Measurements from ENCODE around the gene TBC1D22A.

TBC1D22A gene

DNA sequence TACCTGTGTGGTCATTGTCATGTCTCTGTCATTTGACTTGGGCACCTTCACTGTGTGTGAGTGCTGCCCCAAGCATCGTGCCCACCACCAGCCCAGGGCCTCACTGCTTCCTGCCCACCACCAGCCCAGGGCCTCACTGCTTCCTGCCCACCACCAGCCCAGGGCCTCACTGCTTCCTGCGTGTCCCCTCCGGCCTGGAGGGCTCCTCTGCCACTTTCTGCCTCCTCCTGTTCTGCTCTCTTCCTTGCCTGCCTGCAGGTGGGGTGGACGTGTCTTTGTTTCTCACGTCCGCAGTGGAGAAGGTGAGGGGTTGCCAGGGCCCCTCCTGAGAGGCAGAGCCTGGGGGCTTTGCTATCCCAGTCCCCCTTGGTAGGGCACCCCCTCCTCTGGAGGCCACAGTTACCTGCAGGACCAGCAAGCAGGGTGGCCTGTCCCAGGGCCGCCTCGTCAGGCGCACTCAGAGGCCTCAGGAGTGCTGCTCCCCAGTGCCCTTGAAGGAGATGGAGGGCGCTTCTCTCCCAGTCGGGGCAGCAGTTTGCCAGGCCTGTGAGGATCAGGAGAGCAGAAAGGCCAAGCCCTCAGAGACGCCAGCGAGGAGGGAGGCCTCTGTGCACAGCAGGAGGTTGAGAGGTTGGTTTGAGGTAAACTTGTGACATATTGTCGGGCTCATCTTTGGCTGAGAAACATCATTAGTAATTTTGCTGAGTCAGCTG lies 290.7 kb downstream of the TBC1D22A start:
- DNase-seq, result no peak

DNA sequence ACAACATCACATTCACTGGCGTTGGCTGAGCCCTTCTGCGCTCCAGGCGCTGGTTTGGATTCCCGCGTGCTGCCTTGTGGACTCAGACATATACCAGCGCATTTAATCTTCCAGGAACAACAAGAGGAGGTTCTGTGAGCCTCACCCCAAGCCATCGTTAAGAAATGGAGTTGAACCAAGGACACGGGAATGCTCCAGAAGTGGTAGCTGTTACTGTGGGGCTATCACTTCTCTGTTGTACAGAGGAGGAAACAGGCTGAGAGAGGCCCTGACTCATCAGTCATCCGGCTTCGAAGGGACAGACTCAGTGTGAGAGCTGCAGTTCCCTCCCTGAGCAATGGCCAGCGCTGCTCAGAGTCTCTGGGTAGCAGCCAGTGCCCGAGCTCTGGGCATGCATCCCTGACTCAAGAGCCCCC lies 291.3 kb downstream of the TBC1D22A start:
- DNase-seq, result no peak

GRCh38 chr22:47054231-47055072 lies 292.0 kb downstream of the TBC1D22A start:
- no peak for DNase-seq

DNA sequence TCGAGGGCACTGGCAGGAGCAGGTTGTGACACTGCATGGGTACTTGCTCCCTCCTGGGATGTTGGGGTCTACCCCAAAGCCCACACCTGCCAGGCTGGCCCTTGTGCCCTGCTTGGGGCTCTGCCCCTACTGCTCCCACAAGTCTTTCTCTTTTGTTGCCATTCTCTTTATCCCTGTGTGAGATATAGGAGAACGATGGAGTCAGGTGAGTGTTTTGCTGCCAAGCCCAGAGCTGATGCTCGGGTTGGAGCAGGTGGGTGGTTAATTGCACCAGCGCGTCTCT lies 292.6 kb downstream of the TBC1D22A start:
- no peak for DNase-seq

- DNase-seq, result no peak
These were observed 293.0 kb downstream of the TBC1D22A start for GRCh38 chr22:47055461-47055860.

- DNase-seq, result no peak
These were observed 293.5 kb downstream of the TBC1D22A start for GRCh38 chr22:47055921-47056320.

DNA sequence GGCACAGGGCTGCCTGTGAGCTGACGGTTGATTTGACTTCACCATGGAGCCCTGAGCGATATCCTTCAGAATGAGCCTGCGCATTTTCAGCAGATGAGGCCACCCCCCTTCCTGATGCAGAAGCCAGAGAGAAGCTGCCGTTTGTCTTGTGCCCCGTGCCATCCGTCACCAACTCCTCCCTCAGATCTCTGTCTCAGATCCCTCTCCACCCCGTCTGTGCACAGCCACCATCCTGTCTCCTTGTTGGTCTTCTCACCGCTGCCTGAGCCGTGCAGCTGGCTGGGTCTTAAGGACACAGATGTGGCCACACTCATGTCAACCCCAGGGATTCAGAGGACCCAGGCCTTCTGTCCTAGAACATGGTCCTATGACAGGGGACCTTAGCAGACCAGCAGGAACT lies 293.9 kb downstream of the TBC1D22A start:
- no peak for DNase-seq

- DNase-seq, result no peak
These were observed 294.5 kb downstream of the TBC1D22A start for GRCh38 chr22:47056776-47057470.

GRCh38 chr22:47057916-47058585 lies 295.6 kb downstream of the TBC1D22A start:
- DNase-seq, result no peak

DNA sequence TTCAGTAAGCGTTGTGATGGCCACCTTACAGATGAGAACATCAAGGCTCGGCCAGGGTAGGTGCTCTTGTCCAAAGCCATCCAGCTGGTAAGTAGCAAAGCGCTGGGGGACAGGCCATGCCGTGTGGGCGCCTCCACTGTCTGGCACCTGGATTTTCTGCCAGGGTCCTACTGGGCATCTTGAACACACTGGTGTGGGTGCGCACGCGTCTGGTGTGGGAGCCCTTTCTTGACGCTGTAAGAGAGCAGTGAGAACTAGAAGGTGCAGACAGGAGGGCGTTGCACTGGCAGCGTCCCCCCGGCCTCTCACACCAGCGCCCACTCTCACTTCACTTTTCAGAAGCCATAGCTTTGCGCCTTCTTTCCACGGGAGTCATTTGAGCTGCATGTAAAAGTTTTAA lies 296.6 kb downstream of the TBC1D22A start:
- DNase-seq, result no peak

- no peak for DNase-seq
These were observed 297.3 kb downstream of the TBC1D22A start for GRCh38 chr22:47059701-47060161.

GRCh38 chr22:47060718-47061117 lies 298.3 kb downstream of the TBC1D22A start:
- DNase-seq, result no peak

DNA sequence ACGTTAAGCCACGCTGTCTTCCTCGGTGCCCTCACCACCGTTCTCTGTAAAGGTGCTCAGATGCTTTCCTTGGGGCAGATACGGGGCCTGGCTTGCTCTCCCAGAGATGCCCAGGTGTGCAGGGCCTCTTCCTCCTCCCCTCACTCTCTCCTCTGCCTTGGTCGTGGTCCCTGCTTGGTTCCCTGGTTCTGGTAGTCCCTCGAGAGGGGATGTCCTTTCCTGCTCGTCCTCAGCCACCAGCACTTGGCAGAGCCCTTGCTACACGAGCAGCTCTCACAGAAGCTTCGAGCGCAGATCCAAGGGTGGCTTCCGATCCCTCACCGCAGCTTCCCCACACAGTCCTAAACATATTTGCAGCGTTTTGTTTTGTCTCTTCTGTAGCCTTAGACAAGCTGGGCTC lies 298.8 kb downstream of the TBC1D22A start:
- DNase-seq, result no peak

DNA sequence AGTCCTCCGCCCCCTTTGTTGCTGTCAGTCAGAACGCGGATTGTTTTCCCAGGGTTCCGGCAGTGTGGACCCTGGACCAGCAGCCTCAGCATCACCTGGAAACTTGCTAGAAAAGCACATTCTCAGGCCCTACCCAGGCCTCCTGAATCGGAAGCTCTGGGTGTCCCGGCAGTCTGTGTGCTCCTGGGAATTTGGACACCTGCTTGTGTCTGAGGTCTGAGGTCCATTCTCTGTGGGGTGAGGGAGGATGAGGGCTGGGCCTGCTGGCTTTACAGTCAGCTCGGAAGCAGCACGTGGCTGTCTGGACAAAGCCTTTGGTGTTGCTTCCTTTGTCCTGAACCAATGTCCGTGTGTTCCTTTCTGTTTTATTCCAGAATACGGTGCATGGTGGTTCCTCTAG lies 299.7 kb downstream of the TBC1D22A start:
- DNase-seq, result no peak

DNA sequence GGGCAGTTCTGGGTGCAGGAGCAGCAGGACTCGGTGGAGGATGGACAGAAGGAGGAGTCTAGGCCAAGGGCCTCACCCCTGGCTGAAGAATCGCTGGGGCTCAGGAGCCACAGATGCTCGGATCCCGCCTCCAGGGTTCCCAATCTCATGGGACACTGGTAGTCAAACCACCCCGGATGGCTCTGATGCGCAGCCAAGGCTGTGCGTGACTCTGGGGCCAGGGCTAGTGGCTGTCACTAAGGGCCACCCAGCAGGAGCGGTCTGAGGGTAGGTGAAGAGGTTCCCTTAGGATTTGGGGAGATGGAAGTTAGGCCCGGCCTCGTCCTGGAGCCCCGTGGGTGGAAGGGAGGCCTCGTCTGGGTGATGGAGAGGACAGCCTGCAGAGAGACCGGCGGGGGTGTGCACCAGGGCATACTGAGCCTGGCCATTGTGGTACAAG lies 300.6 kb downstream of the TBC1D22A start:
- no peak for DNase-seq

- no peak for DNase-seq
These were observed 301.2 kb downstream of the TBC1D22A start for GRCh38 chr22:47063606-47064005.

DNA sequence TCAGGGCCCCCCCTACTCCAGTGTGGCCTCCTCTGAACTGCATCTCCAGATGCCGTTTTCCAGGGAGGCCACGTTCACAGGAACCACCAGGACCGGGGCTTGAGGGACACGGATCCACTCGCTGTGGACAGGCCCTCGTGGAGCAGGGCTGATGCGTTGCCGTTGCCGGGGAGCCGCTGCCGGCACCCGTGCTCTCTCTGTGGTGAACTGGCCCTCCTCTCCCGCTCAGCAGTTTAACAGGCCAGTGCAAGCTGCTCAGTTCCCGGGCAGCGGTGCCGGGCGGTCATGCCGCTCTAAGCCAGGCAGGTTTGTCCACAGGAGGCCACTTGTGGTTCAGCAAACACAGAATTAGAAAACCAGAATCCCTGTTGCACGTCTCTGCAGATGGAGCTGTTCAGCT lies 301.6 kb downstream of the TBC1D22A start:
- no peak for DNase-seq

DNA sequence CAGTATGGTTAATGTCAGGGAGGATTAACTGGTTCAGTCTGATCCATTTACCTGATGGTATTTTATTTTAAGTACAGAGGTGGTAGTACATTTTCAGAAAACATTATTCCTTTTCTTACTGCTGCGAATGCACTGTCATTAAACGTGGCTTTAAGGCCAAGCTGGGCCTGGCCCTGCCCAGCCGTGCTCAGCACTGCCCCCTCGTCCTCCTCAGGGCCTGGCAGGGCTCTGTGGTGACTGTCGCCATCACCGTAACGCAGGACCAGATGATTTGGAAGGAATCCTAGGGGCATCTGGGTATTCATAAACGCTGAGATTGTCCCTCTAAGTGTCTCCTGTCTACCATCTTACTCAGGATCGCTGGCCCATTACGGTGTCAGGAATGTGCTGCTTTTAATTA lies 302.0 kb downstream of the TBC1D22A start:
- DNase-seq, result no peak

- DNase-seq, result no peak
These were observed 303.5 kb downstream of the TBC1D22A start for GRCh38 chr22:47065756-47066615.

DNA sequence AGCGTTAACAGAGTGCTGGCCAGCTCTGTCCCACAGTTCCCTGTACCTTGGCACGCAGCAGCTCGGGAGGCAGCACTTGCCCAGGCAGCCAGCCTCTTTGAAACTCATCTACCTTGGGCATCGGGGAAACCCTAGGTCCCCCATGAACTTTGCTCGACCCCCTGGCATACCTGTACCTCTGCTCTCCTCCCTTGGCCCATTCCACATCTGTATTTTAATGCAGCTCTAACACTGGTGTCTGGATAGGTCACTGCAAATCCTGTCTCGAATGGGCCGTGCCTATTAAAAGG lies 304.1 kb downstream of the TBC1D22A start:
- no peak for DNase-seq

DNA sequence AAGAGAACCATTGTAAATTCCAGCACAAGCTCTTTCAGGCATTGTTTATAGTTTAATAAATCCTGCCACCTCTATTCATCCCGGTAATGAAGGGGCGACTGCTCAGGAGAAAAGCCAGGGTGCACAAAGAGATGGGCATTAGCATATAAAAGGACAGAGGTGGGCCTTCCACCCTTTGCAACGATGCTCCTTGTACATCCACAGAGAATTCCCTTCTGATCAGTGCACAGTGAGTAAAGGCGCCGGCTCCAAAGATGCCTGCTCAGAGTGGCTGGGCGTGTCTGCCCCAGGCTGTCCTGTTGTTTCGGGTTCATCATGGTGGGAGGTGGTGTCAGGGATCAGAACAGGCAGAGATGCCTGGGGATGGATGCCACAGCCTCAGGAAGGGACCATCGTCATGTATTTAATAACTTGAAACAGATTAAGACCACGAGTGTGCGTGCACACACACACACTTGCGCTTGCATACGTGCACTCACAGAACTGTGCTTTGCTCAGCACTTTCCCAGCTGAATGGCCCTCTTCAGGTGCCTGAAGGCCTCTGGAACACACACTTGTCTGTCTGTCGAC lies 305.0 kb downstream of the TBC1D22A start:
- DNase-seq, result no peak
